ENCODE results near the gene MGAM2.

Gene MGAM2

DNA sequence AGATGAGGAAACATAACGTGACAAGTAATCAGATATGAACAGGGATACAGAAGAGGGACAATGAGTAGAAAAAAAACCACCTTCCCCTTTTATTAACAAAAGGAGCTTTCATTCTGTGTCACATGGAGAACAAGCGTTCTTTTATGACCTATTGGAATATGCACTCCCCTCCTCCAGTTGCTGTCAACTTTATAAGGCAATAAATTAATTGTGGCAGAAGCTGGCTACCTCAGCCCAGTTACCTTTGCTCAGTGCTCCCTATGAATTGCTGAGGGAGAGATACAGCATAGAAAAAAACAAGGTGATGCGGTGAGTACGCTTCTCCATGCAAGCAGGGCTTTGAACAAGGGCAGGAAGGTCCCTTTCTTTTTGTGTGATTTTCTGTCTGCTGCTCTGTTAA, at the start of gene MGAM2:
Gene MGAM2, plus strand, starts transcription at position 220 of the 400 bp plus-strand sequence. CDS start 5,156 bp downstream, outside the sequence.
- no peak for DNase-seq (ENCODE audit: low read depth, low spot score)

DNA sequence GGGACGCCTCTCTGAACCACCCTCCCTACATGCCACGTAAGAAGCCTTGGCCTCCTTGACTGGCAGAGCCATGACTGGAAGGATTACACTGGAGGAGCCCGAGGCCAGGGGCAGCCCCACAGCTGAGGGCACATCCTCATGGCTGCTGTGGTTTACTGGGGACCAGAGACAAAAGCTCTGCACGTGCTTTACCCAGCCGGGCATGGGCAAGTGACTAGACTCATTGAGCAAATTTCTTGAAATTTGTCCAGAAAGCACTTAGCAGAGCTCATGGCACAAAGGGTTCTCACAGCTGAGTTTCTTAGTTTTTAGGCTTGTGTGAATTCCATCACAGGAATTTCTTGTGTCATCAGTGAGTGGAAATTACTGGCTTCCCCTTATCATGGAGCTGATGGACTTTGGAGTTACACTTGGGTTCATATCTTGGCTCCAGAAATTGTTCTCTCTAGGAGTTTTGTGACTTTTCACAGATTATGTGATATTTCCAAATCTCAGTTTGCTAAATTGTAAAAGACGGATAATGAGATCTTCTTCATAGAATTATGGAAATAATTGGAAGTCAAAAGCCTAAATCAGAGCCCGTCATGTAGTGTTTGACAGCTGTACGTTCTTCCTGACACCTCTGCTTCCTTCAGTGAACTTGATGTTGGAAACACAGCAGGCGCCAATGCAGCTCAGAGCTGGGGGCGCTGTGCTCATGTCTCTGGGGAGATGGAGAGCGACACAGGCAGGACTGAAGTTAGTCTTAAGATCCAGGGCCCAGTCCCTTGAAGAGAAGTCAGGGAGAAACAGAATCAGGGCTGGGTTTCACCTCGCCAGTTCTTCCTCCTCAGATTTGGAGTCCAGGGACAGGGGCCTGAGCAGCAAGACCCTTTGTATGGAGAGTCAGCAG, 47.7 kb upstream of the MGAM2 start:
- Histone ChIP-seq H3K27me3 (ENCODE audit: control insufficient read depth, insufficient read depth, low read length) (no peaks in the 10 kb centered on the region), H3K9me3 (ENCODE audit: control insufficient read depth, insufficient read depth, low read length) (no peaks in the 10 kb centered on the region), H3K36me3 (ENCODE audit: control insufficient read depth, insufficient read depth, low read length) (no peaks in the 10 kb centered on the region), H3K27ac (ENCODE audit: low read length) (no peak overlapping the region), H3K4me3 (ENCODE audit: low read length) (no peak overlapping the region), H3K4me1 (ENCODE audit: control insufficient read depth, insufficient read depth, low read length) (no peaks in the 10 kb centered on the region)
- DNase-seq (ENCODE audit: low read depth, low spot score), result no peak
- no CpG with 5 or more reads among the region's 12 CpGs for WGBS (ENCODE audit: insufficient coverage, insufficient read length)

More for the DNA sequence above, at the start of gene MGAM2:
- no peak within 1 kb of the TSS for H3K4me3 ChIP-seq (ENCODE audit: low read length)
- H3K27ac ChIP-seq (ENCODE audit: low read length), result no peak within 1 kb of the TSS
- H3K4me1 ChIP-seq (ENCODE audit: control insufficient read depth, insufficient read depth, low read length), result no peaks in the 10 kb centered on the region; the same call in 1 of the 2 replicates
- H3K9me3 ChIP-seq (ENCODE audit: control insufficient read depth, insufficient read depth, low read length), result no peaks in the 10 kb centered on the region
- WGBS (ENCODE audit: insufficient coverage, insufficient read length), result no CpG with 5 or more reads among the region's 4 CpGs
- no peaks in the 10 kb centered on the region for H3K36me3 ChIP-seq (ENCODE audit: control insufficient read depth, insufficient read depth, low read length)
- no peaks in the 10 kb centered on the region for H3K27me3 ChIP-seq (ENCODE audit: control insufficient read depth, insufficient read depth, low read length)

DNA sequence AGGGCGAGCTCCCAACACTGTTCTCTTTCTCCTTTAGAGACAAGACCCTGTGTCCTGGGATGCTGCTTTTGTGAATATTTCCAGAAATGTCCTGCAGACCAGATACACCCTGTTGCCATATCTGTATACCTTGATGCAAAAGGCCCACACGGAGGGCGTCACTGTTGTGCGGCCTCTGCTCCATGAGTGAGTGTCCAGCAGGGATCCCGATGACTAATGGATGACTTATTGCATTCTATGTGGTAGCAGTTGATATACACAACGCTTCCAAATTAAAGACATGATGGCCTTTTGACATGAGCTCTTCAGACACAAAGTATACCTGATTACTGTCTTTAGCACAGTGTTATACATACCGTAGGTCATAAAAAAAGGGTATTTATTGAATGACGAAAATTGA, 45.0 kb upstream of the MGAM2 start:
- DNase-seq (ENCODE audit: low read depth, low spot score), result no peak
- WGBS (ENCODE audit: insufficient coverage, insufficient read length), result no CpG with 5 or more reads among the region's 8 CpGs

DNA sequence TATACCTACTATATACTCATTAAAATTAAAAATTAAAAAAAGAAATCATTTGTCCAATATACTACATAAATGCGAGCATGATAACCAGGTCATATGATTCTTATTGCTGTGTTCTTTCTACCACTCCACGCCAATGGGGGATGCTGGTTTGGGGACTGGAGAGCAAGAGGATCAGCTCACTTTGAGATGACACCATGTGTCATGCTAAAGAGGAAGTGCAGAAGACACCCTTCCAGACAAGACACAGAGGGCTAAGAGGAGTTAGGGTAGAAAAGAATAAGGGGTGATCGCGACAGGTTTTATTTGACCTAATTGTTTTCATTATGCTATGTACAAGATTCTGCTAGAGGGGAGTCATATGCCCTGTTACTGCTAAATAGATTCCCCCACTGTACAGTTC, 33.8 kb upstream of the MGAM2 start:
- H3K36me3 ChIP-seq (ENCODE audit: control insufficient read depth, insufficient read depth, low read length), result no peaks in the 10 kb centered on the region
- H3K4me1 ChIP-seq (ENCODE audit: control insufficient read depth, insufficient read depth, low read length), result no peaks in the 10 kb centered on the region
- H3K4me3 ChIP-seq (ENCODE audit: low read length), result no peak overlapping the region
- no CpG with 5 or more reads among the region's 4 CpGs for WGBS (ENCODE audit: insufficient coverage, insufficient read length)
- no peaks in the 10 kb centered on the region for H3K27me3 ChIP-seq (ENCODE audit: control insufficient read depth, insufficient read depth, low read length)
- no peaks in the 10 kb centered on the region for H3K9me3 ChIP-seq (ENCODE audit: control insufficient read depth, insufficient read depth, low read length)
- no peak overlapping the region for H3K27ac ChIP-seq (ENCODE audit: low read length)
- DNase-seq (ENCODE audit: low read depth, low spot score), result no peak

More for the DNA sequence above, 45.0 kb upstream of the MGAM2 start:
- Histone ChIP-seq H3K4me1 (ENCODE audit: control insufficient read depth, insufficient read depth, low read length) (no peaks in the 10 kb centered on the region), H3K27me3 (ENCODE audit: control insufficient read depth, insufficient read depth, low read length) (no peaks in the 10 kb centered on the region), H3K4me3 (ENCODE audit: low read length) (no peak overlapping the region), H3K9me3 (ENCODE audit: control insufficient read depth, insufficient read depth, low read length) (no peaks in the 10 kb centered on the region), H3K36me3 (ENCODE audit: control insufficient read depth, insufficient read depth, low read length) (no peaks in the 10 kb centered on the region), H3K27ac (ENCODE audit: low read length) (no peak overlapping the region)

DNA sequence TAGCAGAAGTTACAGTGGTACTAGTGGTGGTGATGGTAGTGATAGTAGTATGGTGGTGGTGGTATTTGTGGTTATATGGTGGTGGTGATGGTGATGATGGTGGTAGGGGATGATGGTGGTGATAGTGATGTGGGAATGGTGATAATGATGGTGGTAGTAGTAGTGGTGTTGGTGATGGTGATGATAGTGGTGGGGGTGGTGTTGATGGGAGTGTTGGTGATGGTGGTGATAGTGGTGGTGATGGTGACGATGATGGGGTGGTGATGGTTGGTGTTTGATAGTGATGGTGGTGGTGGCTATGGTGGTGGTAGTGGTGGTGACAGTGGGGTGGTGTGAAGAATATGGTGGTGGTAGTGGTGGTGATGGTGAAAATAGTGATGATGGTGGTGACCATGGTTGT, 27.9 kb upstream of the MGAM2 start:
- Histone ChIP-seq H3K27me3 (ENCODE audit: control insufficient read depth, insufficient read depth, low read length) (no peaks in the 10 kb centered on the region), H3K27ac (ENCODE audit: low read length) (no peak overlapping the region), H3K36me3 (ENCODE audit: control insufficient read depth, insufficient read depth, low read length) (no peaks in the 10 kb centered on the region), H3K4me1 (ENCODE audit: control insufficient read depth, insufficient read depth, low read length) (no peaks in the 10 kb centered on the region), H3K4me3 (ENCODE audit: low read length) (no peak overlapping the region), H3K9me3 (ENCODE audit: control insufficient read depth, insufficient read depth, low read length) (no peaks in the 10 kb centered on the region)
- DNase-seq (ENCODE audit: low read depth, low spot score), result no peak
- no CpG with 5 or more reads among the region's 1 CpG for WGBS (ENCODE audit: insufficient coverage, insufficient read length)

DNA sequence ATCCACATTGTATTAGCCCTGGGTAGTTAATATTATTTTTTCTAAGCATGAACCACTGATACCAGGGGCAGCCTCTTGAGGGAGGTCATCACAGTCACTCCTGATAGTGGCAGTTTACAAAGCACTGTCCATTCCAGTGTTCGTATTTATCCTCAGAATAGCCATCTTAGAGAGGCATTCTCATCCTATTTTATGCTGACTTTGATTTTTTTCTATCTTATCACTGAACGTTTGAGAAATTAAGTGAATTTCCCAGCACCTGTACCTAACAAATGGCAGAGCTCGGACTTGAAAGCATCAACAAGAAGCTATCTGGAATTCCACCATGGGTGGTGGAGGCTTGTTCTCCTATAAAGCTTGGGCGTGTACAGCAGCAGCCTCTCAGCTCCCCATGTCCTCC, 26.1 kb upstream of the MGAM2 start:
- no peak for DNase-seq (ENCODE audit: low read depth, low spot score)
- H3K27ac ChIP-seq (ENCODE audit: low read length), result no peak overlapping the region
- no peaks in the 10 kb centered on the region for H3K27me3 ChIP-seq (ENCODE audit: control insufficient read depth, insufficient read depth, low read length)
- no peaks in the 10 kb centered on the region for H3K36me3 ChIP-seq (ENCODE audit: control insufficient read depth, insufficient read depth, low read length)
- no peaks in the 10 kb centered on the region for H3K4me1 ChIP-seq (ENCODE audit: control insufficient read depth, insufficient read depth, low read length)
- H3K4me3 ChIP-seq (ENCODE audit: low read length), result no peak overlapping the region
- no peaks in the 10 kb centered on the region for H3K9me3 ChIP-seq (ENCODE audit: control insufficient read depth, insufficient read depth, low read length)
- no CpG with 5 or more reads among the region's 4 CpGs for WGBS (ENCODE audit: insufficient coverage, insufficient read length)

DNA sequence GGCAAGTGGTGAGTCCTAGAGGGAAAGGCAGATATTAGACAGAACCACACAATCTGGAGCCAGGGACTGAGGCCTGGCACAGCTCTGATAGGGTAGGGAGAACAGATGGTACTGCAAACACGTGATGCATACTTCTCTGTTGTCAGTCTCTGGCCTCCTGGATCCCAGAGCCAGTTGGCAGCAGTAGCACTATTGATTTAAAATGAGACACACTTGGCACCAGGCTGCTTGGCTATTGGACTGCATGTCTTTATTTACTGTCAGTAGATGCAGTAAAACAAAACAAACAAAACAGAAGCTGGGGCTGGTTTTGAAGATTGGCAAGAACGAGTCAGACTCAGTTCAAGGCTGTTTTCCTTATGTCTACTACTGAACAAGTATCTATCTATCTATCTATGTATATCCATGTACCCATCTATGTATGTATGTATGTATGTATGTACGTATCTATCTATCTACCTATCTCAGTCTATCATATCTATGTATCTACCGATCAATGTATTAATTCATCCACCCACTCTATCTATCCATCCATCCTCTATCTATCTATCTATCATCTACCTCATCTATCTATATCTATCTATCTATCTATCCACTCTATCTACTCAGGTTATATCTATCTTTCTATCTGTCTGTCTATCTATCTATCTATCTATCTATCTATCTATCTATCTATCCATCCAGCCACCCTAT, 23.4 kb upstream of the MGAM2 start:
- no CpG with 5 or more reads among the region's 4 CpGs for WGBS (ENCODE audit: insufficient coverage, insufficient read length)
- H3K27me3 ChIP-seq (ENCODE audit: control insufficient read depth, insufficient read depth, low read length), result no peaks in the 10 kb centered on the region
- H3K27ac ChIP-seq (ENCODE audit: low read length), result no peak overlapping the region
- no peak overlapping the region for H3K4me3 ChIP-seq (ENCODE audit: low read length)
- no peaks in the 10 kb centered on the region for H3K36me3 ChIP-seq (ENCODE audit: control insufficient read depth, insufficient read depth, low read length)
- DNase-seq (ENCODE audit: low read depth, low spot score), result no peak
- no peaks in the 10 kb centered on the region for H3K4me1 ChIP-seq (ENCODE audit: control insufficient read depth, insufficient read depth, low read length)
- no peaks in the 10 kb centered on the region for H3K9me3 ChIP-seq (ENCODE audit: control insufficient read depth, insufficient read depth, low read length)

DNA sequence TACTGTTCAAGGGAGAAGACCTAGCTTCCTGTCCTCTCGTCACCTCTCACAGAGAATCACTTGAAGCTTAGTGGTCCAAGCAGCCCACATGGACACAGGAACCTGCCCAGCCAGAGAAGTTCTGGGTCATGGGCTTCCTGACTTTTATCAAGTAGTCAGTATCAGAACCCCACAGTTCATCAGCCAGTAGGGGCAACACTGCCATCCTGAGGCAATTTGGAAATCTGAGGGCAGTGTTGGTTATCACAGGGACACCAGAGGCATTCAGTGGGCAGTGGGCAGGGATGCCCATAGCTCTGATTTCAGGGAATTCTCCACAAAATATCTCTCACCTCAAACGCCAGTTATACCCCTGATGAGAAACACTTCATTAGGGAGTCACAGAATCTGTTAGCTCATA, 22.5 kb upstream of the MGAM2 start:
- no peaks in the 10 kb centered on the region for H3K4me1 ChIP-seq (ENCODE audit: control insufficient read depth, insufficient read depth, low read length)
- no peaks in the 10 kb centered on the region for H3K9me3 ChIP-seq (ENCODE audit: control insufficient read depth, insufficient read depth, low read length)
- no peak overlapping the region for H3K4me3 ChIP-seq (ENCODE audit: low read length)
- DNase-seq (ENCODE audit: low read depth, low spot score), result no peak
- whole genome bisulfite sequencing (ENCODE audit: insufficient coverage, insufficient read length), result no CpG with 5 or more reads among the region's 2 CpGs
- no peaks in the 10 kb centered on the region for H3K36me3 ChIP-seq (ENCODE audit: control insufficient read depth, insufficient read depth, low read length)
- H3K27ac ChIP-seq (ENCODE audit: low read length), result no peak overlapping the region
- no peaks in the 10 kb centered on the region for H3K27me3 ChIP-seq (ENCODE audit: control insufficient read depth, insufficient read depth, low read length)

DNA sequence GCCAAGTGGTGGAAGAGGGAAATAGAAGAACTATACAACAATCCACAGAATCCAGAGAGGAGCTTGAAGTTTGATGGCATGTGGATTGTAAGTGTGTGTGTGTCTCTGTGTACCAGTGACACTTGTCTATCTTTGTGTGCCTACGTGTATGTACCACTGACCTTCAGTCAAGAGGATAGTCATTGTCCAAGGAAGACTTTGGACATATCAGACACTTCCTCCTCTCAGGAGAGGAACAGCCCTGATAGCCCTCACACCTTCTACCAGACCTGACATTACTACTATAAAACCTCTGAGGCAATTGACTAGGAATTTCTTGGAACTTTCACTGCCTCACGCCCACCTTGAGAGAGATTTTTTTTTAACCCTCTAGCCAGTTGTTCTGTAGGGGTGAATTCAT, 19.6 kb upstream of the MGAM2 start:
- Histone ChIP-seq H3K27me3 (ENCODE audit: control insufficient read depth, insufficient read depth, low read length) (no peaks in the 10 kb centered on the region), H3K27ac (ENCODE audit: low read length) (no peak overlapping the region), H3K36me3 (ENCODE audit: control insufficient read depth, insufficient read depth, low read length) (no peaks in the 10 kb centered on the region), H3K4me1 (ENCODE audit: control insufficient read depth, insufficient read depth, low read length) (no peaks in the 10 kb centered on the region), H3K9me3 (ENCODE audit: control insufficient read depth, insufficient read depth, low read length) (no peaks in the 10 kb centered on the region), H3K4me3 (ENCODE audit: low read length) (no peak overlapping the region)
- no peak for DNase-seq (ENCODE audit: low read depth, low spot score)
- no CpG with 5 or more reads among the region's 2 CpGs for whole genome bisulfite sequencing (ENCODE audit: insufficient coverage, insufficient read length)

DNA sequence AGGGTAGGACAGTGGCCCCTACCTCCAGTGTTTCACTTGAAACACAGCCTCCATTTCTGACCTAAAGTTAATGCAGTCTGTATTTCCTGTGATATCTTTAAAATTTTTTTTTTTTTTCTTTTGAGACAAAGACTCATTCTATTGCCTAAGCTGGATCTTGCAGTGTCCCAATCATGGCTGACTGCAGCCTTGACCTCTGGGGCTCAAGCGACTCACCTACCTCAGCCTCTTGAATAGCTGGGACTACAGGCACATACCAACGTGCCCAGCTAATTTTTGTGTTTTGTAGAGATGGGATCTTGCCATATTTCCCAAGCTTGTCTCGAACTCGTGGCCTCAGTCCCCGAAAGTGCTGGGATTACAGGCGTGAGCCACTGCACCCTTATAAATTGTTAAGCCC, 16.7 kb upstream of the MGAM2 start:
- DNase-seq (ENCODE audit: low read depth, low spot score), result no peak
- Histone ChIP-seq H3K36me3 (ENCODE audit: control insufficient read depth, insufficient read depth, low read length) (no peaks in the 10 kb centered on the region), H3K4me1 (ENCODE audit: control insufficient read depth, insufficient read depth, low read length) (no peaks in the 10 kb centered on the region), H3K27me3 (ENCODE audit: control insufficient read depth, insufficient read depth, low read length) (no peaks in the 10 kb centered on the region), H3K27ac (ENCODE audit: low read length) (no peak overlapping the region), H3K4me3 (ENCODE audit: low read length) (no peak overlapping the region), H3K9me3 (ENCODE audit: control insufficient read depth, insufficient read depth, low read length) (no peaks in the 10 kb centered on the region)
- WGBS (ENCODE audit: insufficient coverage, insufficient read length), result no CpG with 5 or more reads among the region's 6 CpGs
